Activated effector memory CD4-positive, alpha-beta T cell treated with anti-CD3 and anti-CD28 coated beads, Interleukin-2, amount 50 U/mL, for 16 hours (primary cell): ENCODE results near the gene DOP1A.

Source experiments
- DNase-seq: peaks from one replicate; pipeline ENCODE4 v3.0.0-alpha.2; 2020

DOP1A gene

GRCh38 chr6:83215131-83216047 is 147.9 kb downstream of the DOP1A start:
- peak; percentile 80 for DNase-seq

- no peak for DNase-seq
Observed at GRCh38 chr6:83216806-83217205, 149.3 kb downstream of the DOP1A start.
